Hematopoietic multipotent progenitor cell treated with erythropoietin and hydrocortisone succinate and interleukin-3 and kit ligand, for 8 days (in vitro differentiated cells): ENCODE measurements around the gene FGD1.
A peak's percentile ranks its signal among the peaks of the same experiment; 100 is the strongest.
"Not testable (repeated sequence)": the region's sequence is repeated elsewhere in the genome, so short reads cannot be mapped to it uniquely, and the experiment has no call there.

Experiments
- DNase-seq: peaks from one replicate; pipeline ENCODE4 v3.0.0-alpha.2; 2015

Gene FGD1

GRCh38 chrX:54495814-54496516 is at the start of gene FGD1:
Gene FGD1 (minus strand): TSS chrX:54496234. CDS start chrX:54495432, 802 bp downstream.
- no peak for DNase-seq

- DNase-seq: not testable (repeated sequence)
These were observed 46.2 kb upstream of the FGD1 start for GRCh38 chrX:54542239-54542638.

- no peak for DNase-seq
These were observed 44.3 kb upstream of the FGD1 start for GRCh38 chrX:54540289-54540688.

GRCh38 chrX:54534271-54534670 is 38.2 kb upstream of the FGD1 start:
- DNase-seq: no peak

GRCh38 chrX:54530357-54530900 is 34.4 kb upstream of the FGD1 start:
- DNase-seq: peak; percentile 12

GRCh38 chrX:54529552-54530356 is 33.7 kb upstream of the FGD1 start, which contains the start of gene GNL3L:
Gene GNL3L (plus strand): TSS chrX:54530219. CDS start chrX:54532567, 2,348 bp downstream.
- peak; percentile 84 for DNase-seq

GRCh38 chrX:54529151-54529550 is 33.1 kb upstream of the FGD1 start:
- peak; percentile 1 for DNase-seq

- DNase-seq: no peak
These were observed 13.4 kb upstream of the FGD1 start for GRCh38 chrX:54509400-54509799.

GRCh38 chrX:54496936-54497335 is 902 bp upstream of the FGD1 start:
- no peak for DNase-seq

GRCh38 chrX:54496517-54496852 is 451 bp upstream of the FGD1 start:
- DNase-seq: no peak

GRCh38 chrX:54494989-54495813 is 833 bp downstream of the FGD1 start:
- no peak for DNase-seq

- no peak for DNase-seq
These were observed 1.7 kb downstream of the FGD1 start for GRCh38 chrX:54494166-54494988.

- no peak for DNase-seq
These were observed 3.7 kb downstream of the FGD1 start for GRCh38 chrX:54492340-54492739.

- not testable (repeated sequence) for DNase-seq
These were observed 6.2 kb downstream of the FGD1 start for GRCh38 chrX:54489819-54490218.

GRCh38 chrX:54484666-54485065 is 11.4 kb downstream of the FGD1 start:
- no peak for DNase-seq

GRCh38 chrX:54483946-54484345 is 12.1 kb downstream of the FGD1 start:
- DNase-seq: no peak

GRCh38 chrX:54482839-54483593 is 13.0 kb downstream of the FGD1 start:
- DNase-seq: no peak

GRCh38 chrX:54479136-54480111 is 16.6 kb downstream of the FGD1 start:
- no peak for DNase-seq

- no peak for DNase-seq
These were observed 21.8 kb downstream of the FGD1 start for GRCh38 chrX:54473993-54474859.
